ENCODE results near the gene GHRL.

GHRL gene

DNA sequence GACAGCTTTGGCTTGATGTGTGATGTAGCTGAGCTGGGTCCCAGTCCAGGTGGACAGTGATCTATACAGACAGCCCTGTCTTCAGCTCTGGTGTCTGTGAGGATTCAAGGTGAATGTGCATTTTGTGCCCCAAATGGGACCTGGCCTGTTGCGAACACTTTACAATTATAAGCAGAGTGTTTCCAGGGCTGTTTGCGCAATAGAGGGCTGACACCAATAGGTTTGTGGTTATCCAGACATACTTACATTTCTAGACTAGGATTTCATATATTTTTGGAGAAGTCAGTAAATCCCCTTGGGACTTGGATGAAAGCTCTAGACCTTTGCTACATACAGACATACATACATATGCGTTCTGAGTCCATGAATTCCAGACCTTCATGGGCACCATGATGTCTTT, 48.7 kb downstream of the GHRL start:
- DNase-seq (ENCODE audit: low read depth) = no peak

DNA sequence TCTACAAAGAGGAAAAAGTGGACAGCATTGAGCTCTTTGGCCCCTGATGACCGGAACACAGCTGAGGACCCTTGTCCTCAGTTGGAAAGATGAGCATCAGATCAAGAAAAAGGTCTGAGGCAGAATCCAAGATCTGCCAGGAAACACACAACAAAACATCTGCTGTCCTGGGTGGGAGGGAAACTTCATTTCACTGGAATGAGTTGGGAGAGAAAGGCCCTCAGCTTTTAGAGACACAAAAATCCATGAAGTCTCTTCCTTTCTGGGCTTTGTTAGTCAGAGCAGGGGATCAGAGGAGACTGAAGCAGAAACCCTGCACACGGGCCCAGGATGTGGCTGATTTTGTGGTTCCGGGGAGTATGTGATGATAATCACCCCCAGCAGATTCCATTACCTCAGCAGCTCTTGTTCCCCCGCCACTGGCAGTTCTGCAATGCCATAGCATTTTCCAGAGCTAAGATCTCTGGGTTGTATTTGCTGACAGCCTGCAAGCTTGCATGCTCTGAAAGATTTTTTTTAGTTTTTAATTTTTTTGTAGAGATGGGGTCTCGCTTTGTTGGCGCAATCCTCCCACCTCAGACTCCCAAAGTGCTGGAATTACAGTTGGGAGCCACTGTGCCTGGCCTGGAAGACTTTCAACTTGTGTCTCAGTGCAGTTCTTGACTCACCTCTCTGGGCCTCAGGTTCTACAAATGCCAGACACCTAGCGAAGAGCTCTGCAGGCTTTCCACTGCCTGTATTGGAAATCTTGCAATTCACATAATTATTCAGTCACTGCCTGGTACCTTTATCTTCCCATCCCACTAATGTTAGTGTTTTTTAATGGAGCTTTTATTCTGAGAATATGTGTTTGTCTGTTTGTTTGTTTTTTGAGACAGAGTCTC, 50.3 kb downstream of the GHRL start:
- peak; percentile 62 for DNase-seq (ENCODE audit: low read depth)

DNA sequence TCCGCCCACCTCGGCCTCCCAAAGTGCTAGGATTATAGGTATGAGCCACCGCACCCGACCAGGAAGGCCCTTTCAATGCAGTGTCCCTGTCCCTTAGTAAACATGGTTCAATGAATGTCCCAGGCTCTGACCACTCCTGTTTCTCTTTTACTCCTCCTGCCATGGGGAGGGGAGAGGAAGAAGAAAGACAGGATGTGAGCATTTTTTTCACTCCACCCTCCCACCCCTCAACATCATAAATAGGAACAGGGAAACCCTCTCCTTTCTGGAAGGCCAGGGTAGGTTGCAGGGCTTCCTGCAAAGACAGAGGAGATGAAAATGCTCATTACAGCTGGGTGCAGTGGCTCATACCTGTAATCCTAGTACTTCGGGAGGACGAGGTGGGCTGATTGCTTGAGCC, 51.9 kb downstream of the GHRL start:
- no peak for DNase-seq (ENCODE audit: low read depth)

DNA sequence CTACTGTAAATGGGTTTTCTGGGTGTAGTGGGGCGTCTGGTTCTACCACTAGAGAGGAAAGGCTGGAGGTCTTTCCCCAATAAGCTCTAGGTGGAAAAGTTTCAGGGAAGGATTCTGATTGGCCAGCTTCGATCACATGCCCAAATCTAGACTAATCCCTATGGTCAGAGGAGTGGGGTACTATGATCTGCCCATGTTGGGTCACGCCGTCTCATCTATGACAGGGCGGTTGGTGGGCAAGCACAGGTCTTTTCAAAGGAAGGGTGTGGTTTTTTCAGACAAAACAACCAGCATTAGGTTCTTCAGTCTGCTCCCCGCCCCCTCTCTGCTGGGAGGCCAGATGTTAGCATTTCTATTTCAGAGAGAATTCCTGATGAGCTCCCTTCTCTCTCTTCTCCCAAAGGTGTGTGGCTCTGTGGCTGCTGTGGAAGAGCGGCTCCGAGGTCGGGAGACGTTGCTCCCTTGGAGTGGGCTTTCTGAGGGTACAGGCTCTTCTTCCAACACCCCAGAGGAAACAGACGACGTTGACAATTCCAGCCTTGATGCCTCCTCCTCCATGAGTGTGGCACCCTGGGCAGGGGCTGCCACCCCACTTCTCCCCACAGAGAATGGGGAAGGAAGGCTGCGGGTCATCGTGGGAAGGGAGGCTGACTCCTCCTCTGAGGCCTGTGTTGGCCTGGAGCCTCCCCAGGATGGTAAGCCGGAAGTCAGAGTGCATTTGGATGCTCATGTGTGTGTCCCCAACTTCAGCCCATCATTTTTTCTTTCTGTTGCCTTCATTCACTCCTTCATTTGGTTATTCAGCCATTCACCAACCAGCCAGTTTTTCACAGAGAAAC, 54.2 kb downstream of the GHRL start:
- peak; percentile 28 for DNase-seq (ENCODE audit: low read depth)

All from activated T-cell treated with anti-CD3 and anti-CD28 coated beads for 48 hours (primary cell).